Endodermal cell (in vitro differentiated cells): Measurements from ENCODE around the gene WDR27. TPM values are rescaled to one million over a fixed set of nuclear protein-coding genes. Genes with fewer than 3 reads are reported as not detected.

ENCODE experiments used
- DNase-seq: peaks from one replicate; pipeline ENCODE4 v3.0.0-alpha.2; 2017
- H3K27ac ChIP-seq: 2 replicates; pipeline ENCODE4 v1.5.1; 2013; ENCODE audit warnings: mild to moderate bottlenecking, low read depth, low read length, moderate library complexity
- H3K27me3 ChIP-seq: 2 replicates; pipeline ENCODE4 v1.6.1; 2013; ENCODE audit warnings: mild to moderate bottlenecking, low read length, moderate library complexity; ENCODE audit not compliant: insufficient read depth, control insufficient read depth, poor library complexity, severe bottlenecking
- H3K36me3 ChIP-seq: 2 replicates; pipeline ENCODE4 v1.7.0; 2013; ENCODE audit warnings: mild to moderate bottlenecking, low read length, moderate library complexity; ENCODE audit not compliant: control insufficient read depth, insufficient read depth
- H3K4me1 ChIP-seq: one replicate; pipeline ENCODE4 v1.7.0; 2013; ENCODE audit warnings: low read length; ENCODE audit not compliant: control insufficient read depth, insufficient read depth
- H3K4me3 ChIP-seq: 2 replicates; pipeline ENCODE4 v1.5.1; 2013; ENCODE audit warnings: mild to moderate bottlenecking, low read length, moderate library complexity
- H3K9ac ChIP-seq: 2 replicates; pipeline ENCODE4 v1.6.1; 2013; ENCODE audit warnings: mild to moderate bottlenecking, low read length, moderate library complexity; ENCODE audit not compliant: poor library complexity, severe bottlenecking; ENCODE audit errors: extremely low read depth
- H3K9me3 ChIP-seq: 2 replicates; pipeline ENCODE4 v1.6.1; 2013; ENCODE audit warnings: mild to moderate bottlenecking, low read length, moderate library complexity; ENCODE audit not compliant: control insufficient read depth
- H3K27ac Mint-ChIP-seq: 2 replicates; pipeline ENCODE4 v1.8.0; 2020; ENCODE audit warnings: mixed read lengths
- H3K27me3 Mint-ChIP-seq: 2 replicates; pipeline ENCODE4 v1.8.0; 2021; ENCODE audit warnings: mild to moderate bottlenecking, mixed read lengths; ENCODE audit not compliant: insufficient read depth
- H3K36me3 Mint-ChIP-seq: 2 replicates; pipeline ENCODE4 v1.8.0; 2020; ENCODE audit warnings: low read depth, mixed read lengths
- H3K4me1 Mint-ChIP-seq: 2 replicates; pipeline ENCODE4 v1.8.0; 2020; ENCODE audit warnings: mixed read lengths
- H3K4me3 Mint-ChIP-seq: 2 replicates; pipeline ENCODE4 v1.8.0; 2020; ENCODE audit warnings: mild to moderate bottlenecking, moderate library complexity, mixed read lengths
- H3K9me3 Mint-ChIP-seq: 2 replicates; pipeline ENCODE4 v1.8.0; 2020; ENCODE audit warnings: mild to moderate bottlenecking, mixed read lengths
- CTCF ChIP-seq: fragments of 200-600 bp; sonication (generic); conservative IDR thresholded peaks from 2 replicates; pipeline ENCODE4 v1.5.0; 2021; ENCODE audit warnings: antibody characterized with exemption, mild to moderate bottlenecking
- WGBS, 2 experiments: methylation state at CpG; one replicate each; pipeline versions ENCODE4 v1.1.5 to v1.1.7; 2013; ENCODE audit warnings: missing lambda C conversion rate in 2 of 2, mixed read lengths in 1 of 2; ENCODE audit not compliant: insufficient coverage in 1 of 2, insufficient read length in 1 of 2; 5-methylcytosine and 5-hydroxymethylcytosine counted together
- total RNA-seq, 2 donors: library from RNA; stranded (reverse); fragmentation: NEBNext Ultra II Directional in 1 of 2; extraction: Animal tissue kit (Norgen Biotek cat#: 25700) in 1 of 2; gene quantifications; 2 replicates in 1 of 2; 3 replicates in 1 of 2; pipeline ENCODE4 v1.2.1, GENCODE V29; 2021

WDR27 gene
- total RNA-seq, 2 donors from 2014 or later = 94.4 to 110 TPM

GRCh38 chr6:169510871-169511270, 191.0 kb downstream of the WDR27 start:
- no peak overlapping the region for H3K4me3 ChIP-seq
- TF ChIP-seq CTCF = no peak
- H3K4me1 Mint-ChIP-seq = no peaks in the 10 kb centered on the region
- no peaks in the 10 kb centered on the region for H3K4me1 ChIP-seq
- H3K36me3 ChIP-seq = no peaks in the 10 kb centered on the region
- no peak overlapping the region for H3K27ac Mint-ChIP-seq
- no peaks in the 10 kb centered on the region for H3K27me3 ChIP-seq
- peaks cover 17% of the 10 kb centered on the region for H3K9me3 Mint-ChIP-seq
- peaks cover 21% of the 10 kb centered on the region for H3K9me3 ChIP-seq
- no peak for DNase-seq
- H3K36me3 Mint-ChIP-seq = peaks cover 4% of the 10 kb centered on the region
- no peak overlapping the region for H3K4me3 Mint-ChIP-seq
- no peak overlapping the region for H3K27ac ChIP-seq
- 85% methylated on average over 1 of the region's 1 CpG; no CpG with 5 or more reads in 1 of the 2 experiments for WGBS, 2 experiments
- H3K27me3 Mint-ChIP-seq = no peaks in the 10 kb centered on the region
- no peak overlapping the region for H3K9ac ChIP-seq

- H3K4me3 ChIP-seq = no peak overlapping the region
- H3K27ac ChIP-seq = no peak overlapping the region
- TF ChIP-seq CTCF = no peak
- no peak for DNase-seq
- no peaks in the 10 kb centered on the region for H3K4me1 Mint-ChIP-seq
- no peaks in the 10 kb centered on the region for H3K36me3 ChIP-seq
- H3K4me3 Mint-ChIP-seq = no peak overlapping the region
- WGBS, 2 experiments = 95% methylated on average over 1 of the region's 1 CpG; no CpG with 5 or more reads in 1 of the 2 experiments
- H3K36me3 Mint-ChIP-seq = peaks cover 6% of the 10 kb centered on the region
- H3K27me3 Mint-ChIP-seq = no peaks in the 10 kb centered on the region
- peaks cover 17% of the 10 kb centered on the region for H3K9me3 Mint-ChIP-seq
- peaks cover 16% of the 10 kb centered on the region for H3K9me3 ChIP-seq
- H3K9ac ChIP-seq = no peak overlapping the region
- H3K4me1 ChIP-seq = no peaks in the 10 kb centered on the region
- no peak overlapping the region for H3K27ac Mint-ChIP-seq
- no peaks in the 10 kb centered on the region for H3K27me3 ChIP-seq
These were observed 193.4 kb downstream of the WDR27 start for GRCh38 chr6:169508452-169508851.

- no peak overlapping the region for H3K4me3 Mint-ChIP-seq
- no peak overlapping the region for H3K27ac Mint-ChIP-seq
- H3K4me1 ChIP-seq = no peaks in the 10 kb centered on the region
- H3K27ac ChIP-seq = no peak overlapping the region
- H3K9me3 ChIP-seq = peaks cover 11% of the 10 kb centered on the region
- H3K9ac ChIP-seq = no peak overlapping the region
- no peaks in the 10 kb centered on the region for H3K4me1 Mint-ChIP-seq
- H3K4me3 ChIP-seq = no peak overlapping the region
- peaks cover 18% of the 10 kb centered on the region for H3K36me3 Mint-ChIP-seq
- H3K36me3 ChIP-seq = no peaks in the 10 kb centered on the region
- no peak for TF ChIP-seq CTCF
- H3K27me3 ChIP-seq = no peaks in the 10 kb centered on the region
- 90 to 100% methylated on average over 3 to 4 of the region's 4 CpGs for WGBS, 2 experiments
- no peaks in the 10 kb centered on the region for H3K27me3 Mint-ChIP-seq
- DNase-seq = no peak
- peaks cover 10% of the 10 kb centered on the region for H3K9me3 Mint-ChIP-seq
These were observed 198.2 kb downstream of the WDR27 start for GRCh38 chr6:169503422-169504152.
